SH-SY5Y (cell line): Measurements from ENCODE around the gene SLC25A21.

Experiments
- GATA2 ChIP-seq: IDR thresholded peaks from 2 replicates; pipeline ENCODE4 v1.6.1; 2011; ENCODE audit warnings: mild to moderate bottlenecking, low read depth, low read length
- GATA3 ChIP-seq: IDR thresholded peaks from 2 replicates; pipeline ENCODE4 v1.6.1; 2011; ENCODE audit warnings: low read depth, mild to moderate bottlenecking, low read length, moderate library complexity

- TF ChIP-seq GATA3 (no peak), GATA2 (no peak)
Measured at GRCh38 chr14:37083599-37083998, 88.8 kb downstream of the SLC25A21 start.
